Adrenal gland (tissue), 12 donors: ENCODE measurements around the gene GHR. TPM values are rescaled to one million over a fixed set of nuclear protein-coding genes. Genes with fewer than 3 reads are reported as not detected.

Experiments
- DNase-seq, 7 donors: peaks; one replicate each; pipeline ENCODE4 v3.0.0-alpha.2; 2019 to 2020
- H3K27ac ChIP-seq, 5 donors: fragments of 200-600 bp; sonication (generic) in 4 of 5; 1 replicate in 3 of 5; 2 replicates in 2 of 5; pipeline versions ENCODE4 v1.5.1 to v1.8.0; 2016 to 2020; ENCODE audit warnings: mild to moderate bottlenecking in 1 of 5
- H3K27me3 ChIP-seq: fragments of 200-600 bp; 2 replicates; pipeline ENCODE4 v1.8.0; 2021
- H3K36me3 ChIP-seq, 2 donors: fragments of 200-600 bp; replicated peaks in 1 of 2; 1 replicate in 1 of 2; 2 replicates in 1 of 2; pipeline versions ENCODE4 v1.5.1 to v1.8.0; 2018 to 2022
- H3K4me1 ChIP-seq, 2 donors: fragments of 200-600 bp; replicated peaks in 1 of 2; 1 replicate in 1 of 2; 2 replicates in 1 of 2; pipeline versions ENCODE4 v1.5.1 to v1.8.0; 2018 to 2021
- H3K4me3 ChIP-seq, 4 donors: fragments of 200-600 bp; sonication (generic) in 3 of 4; one replicate each; pipeline ENCODE4 v1.5.1; 2016 to 2018
- H3K9me3 ChIP-seq, 3 donors: fragments of 200-600 bp; sonication (generic) in 1 of 3; replicated peaks in 1 of 3; 1 replicate in 2 of 3; 2 replicates in 1 of 3; pipeline versions ENCODE4 v1.5.1 to v1.8.0; 2016 to 2021
- POLR2A ChIP-seq, 2 donors: fragments of 450-650 bp; IDR thresholded peaks; one replicate each; pipeline ENCODE4 v1.6.1; 2017; ENCODE audit warnings: antibody characterized with exemption in 2 of 2, mild to moderate bottlenecking in 2 of 2, moderate library complexity in 1 of 2
- WGBS, 4 donors: extraction: QIAGEN DNeasy Blood & Tissue Kit in 2 of 4; methylation state at CpG; one replicate each; pipeline versions ENCODE4 v1.1.5 to v1.1.7; 2013 to 2017; 5-methylcytosine and 5-hydroxymethylcytosine counted together
- intact Hi-C, 2 donors: fragments of 100-400 bp; cut with DNase I; formaldehyde crosslinking; loops; one replicate each; pipeline versions ENCODE4 v1.14.1 to v1.15.0; 2022 to 2023
- polyA plus RNA-seq, 3 donors: library from polyadenylated mRNA; stranded (reverse); fragments of 200-250 nt in 2 of 3; fragments of 350-450 nt in 1 of 3; fragmentation: Illumina TruSeq in 1 of 3; extraction: RNeasy Lipid Tissue Mini Kit (QIAGEN cat#74804) in 1 of 3; gene quantifications; one replicate each; pipeline ENCODE4 v1.2.3, GENCODE V29; 2013 to 2014
- total RNA-seq, 9 donors: library from RNA; depleted of rRNA in 4 of 9; stranded (reverse); fragments of >200 nt in 4 of 9; fragments of 120-200 nt in 1 of 9; fragmentation: NEBNext Ultra II Directional in 1 of 9; extraction: Animal tissue kit (Norgen Biotek cat#: 25700) in 1 of 9; gene quantifications; one replicate each; pipeline versions ENCODE4 v1.1.0 to v1.2.4, GENCODE V29; 2013 to 2023
- TF ChIP-seq, protein P1 (sequence below), 6 experiments: fragments of 450-650 bp in 4 of 6; fragments of 200-600 bp in 2 of 6; sonication (generic) in 1 of 6; IDR thresholded peaks; 1 replicate in 5 of 6; 2 replicates in 1 of 6; pipeline versions ENCODE4 v1.5.1 to v1.8.0; 2016 to 2021; ENCODE audit warnings: antibody characterized with exemption in 6 of 6, mild to moderate bottlenecking in 2 of 6, moderate library complexity in 1 of 6
- donor health status: healthy with polysubstance abuse.
- donor health status: Bipolar disorder and iron deficiency.
- donor health status: DM: yes; HTN: yes; CAD: no.
- donor health status: DM: no; HTN: no; CAD: no.
- donor health status: DM: no; HTN: no; CAD: no.
- donor health status: DM: yes; HTN: yes; CAD: no.

GHR gene
- total and polyA plus RNA-seq, 12 donors, result 2.9 to 17.1 (median 10.5) TPM

- no peaks in the 10 kb centered on the region for H3K4me1 ChIP-seq
- 62 to 89% (median 73%) methylated on average over 5 of the region's 5 CpGs for WGBS, 4 donors
- no peak for TF ChIP-seq POLR2A (IDR thresholded peaks at IDR 0.05)
- TF ChIP-seq, protein P1, sequence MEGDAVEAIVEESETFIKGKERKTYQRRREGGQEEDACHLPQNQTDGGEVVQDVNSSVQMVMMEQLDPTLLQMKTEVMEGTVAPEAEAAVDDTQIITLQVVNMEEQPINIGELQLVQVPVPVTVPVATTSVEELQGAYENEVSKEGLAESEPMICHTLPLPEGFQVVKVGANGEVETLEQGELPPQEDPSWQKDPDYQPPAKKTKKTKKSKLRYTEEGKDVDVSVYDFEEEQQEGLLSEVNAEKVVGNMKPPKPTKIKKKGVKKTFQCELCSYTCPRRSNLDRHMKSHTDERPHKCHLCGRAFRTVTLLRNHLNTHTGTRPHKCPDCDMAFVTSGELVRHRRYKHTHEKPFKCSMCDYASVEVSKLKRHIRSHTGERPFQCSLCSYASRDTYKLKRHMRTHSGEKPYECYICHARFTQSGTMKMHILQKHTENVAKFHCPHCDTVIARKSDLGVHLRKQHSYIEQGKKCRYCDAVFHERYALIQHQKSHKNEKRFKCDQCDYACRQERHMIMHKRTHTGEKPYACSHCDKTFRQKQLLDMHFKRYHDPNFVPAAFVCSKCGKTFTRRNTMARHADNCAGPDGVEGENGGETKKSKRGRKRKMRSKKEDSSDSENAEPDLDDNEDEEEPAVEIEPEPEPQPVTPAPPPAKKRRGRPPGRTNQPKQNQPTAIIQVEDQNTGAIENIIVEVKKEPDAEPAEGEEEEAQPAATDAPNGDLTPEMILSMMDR (IDR thresholded peaks at IDR 0.05), result no peak
Observed at GRCh38 chr5:42751044-42751443, 327.8 kb downstream of the GHR start.

DNA sequence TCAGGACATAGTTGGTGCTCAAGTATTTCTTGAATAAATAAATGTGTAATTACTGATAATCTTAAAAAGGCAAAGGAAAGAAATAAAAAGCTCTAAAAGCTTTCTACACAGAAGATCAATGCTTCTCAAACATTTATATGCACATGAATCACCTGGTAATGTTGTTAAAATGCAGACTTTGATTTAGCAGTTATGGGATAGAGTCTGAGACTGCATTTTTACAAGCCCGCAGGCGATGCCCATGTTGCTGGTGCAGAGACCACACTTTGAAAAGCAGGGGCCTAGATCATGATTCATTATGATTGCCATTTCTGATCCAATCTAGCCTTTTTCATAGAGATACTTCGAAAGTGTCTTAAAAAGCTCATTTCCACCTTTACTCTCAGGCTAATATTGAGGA is 329.9 kb downstream of the GHR start:
- no peaks in the 10 kb centered on the region for H3K9me3 ChIP-seq
- intact Hi-C loops, result no loop called here
- no peaks in the 10 kb centered on the region for H3K27me3 ChIP-seq
- H3K27ac ChIP-seq, result no peak overlapping the region
- no peaks in the 10 kb centered on the region for H3K36me3 ChIP-seq
- TF ChIP-seq POLR2A (IDR thresholded peaks at IDR 0.05), result no peak
- TF ChIP-seq, protein P1 (IDR thresholded peaks at IDR 0.05), result no peak
- H3K4me1 ChIP-seq, result peaks cover 0 to 9% of the 10 kb centered on the region in 2 donors
- 88 to 94% (median 92%) methylated on average over 3 of the region's 3 CpGs for WGBS, 4 donors
- H3K4me3 ChIP-seq, result no peak overlapping the region
- no peak for DNase-seq

More at GRCh38 chr5:42751044-42751443, 327.8 kb downstream of the GHR start:
- Histone ChIP-seq H3K27ac (no peak overlapping the region), H3K4me3 (no peak overlapping the region), H3K36me3 (no peaks in the 10 kb centered on the region), H3K9me3 (no peaks in the 10 kb centered on the region), H3K27me3 (no peaks in the 10 kb centered on the region)
- DNase-seq, result no peak
- intact Hi-C loops, result no loop called here

GRCh38 chr5:42756606-42757601 is 333.7 kb downstream of the GHR start, which contains the start of gene CCDC152:
TSS of gene CCDC152 (plus strand) at chr5:42756818. CDS start at chr5:42759122, 2,304 bp downstream.
- H3K27ac ChIP-seq, result no peak within 1 kb of the TSS
- no peaks in the 10 kb centered on the region for H3K27me3 ChIP-seq
- H3K36me3 ChIP-seq, result no peaks in the 10 kb centered on the region
- H3K4me1 ChIP-seq, result peaks cover 0 to 9% of the 10 kb centered on the region in 2 donors
- intact Hi-C loops, result no loop called here
- DNase-seq, result peak in 5 of 7 donors; percentile 8 to 62 (median 19)
- TF ChIP-seq, protein P1 (IDR thresholded peaks at IDR 0.05), result no peak
- no peak for TF ChIP-seq POLR2A (IDR thresholded peaks at IDR 0.05)
- H3K4me3 ChIP-seq, result peak within 1 kb of the TSS in 1 of 4 donors; percentile 34
- 22 to 32% (median 25%) methylated on average over 35 of the region's 35 CpGs for WGBS, 4 donors
- no peaks in the 10 kb centered on the region for H3K9me3 ChIP-seq

DNA sequence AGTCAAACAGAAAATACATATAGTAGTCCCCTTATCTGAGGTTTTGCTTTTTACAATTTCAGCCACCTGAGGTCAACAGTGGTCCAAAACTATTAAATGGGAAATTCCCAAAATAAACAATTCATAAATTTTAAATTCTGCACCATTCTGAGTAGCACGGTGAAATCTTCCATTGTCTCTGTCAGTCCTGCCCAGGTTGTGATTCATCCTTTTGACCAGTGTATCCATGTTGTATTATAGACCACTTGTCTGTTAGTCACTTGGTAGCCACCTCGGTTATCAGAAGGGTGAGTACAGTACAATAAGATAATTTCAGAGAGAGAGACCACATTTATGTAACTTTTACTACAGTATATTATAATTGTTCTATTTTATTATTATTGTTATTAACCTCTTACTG is 336.2 kb downstream of the GHR start:
- peaks cover 0 to 9% of the 10 kb centered on the region in 2 donors for H3K4me1 ChIP-seq
- no peaks in the 10 kb centered on the region for H3K27me3 ChIP-seq
- no peak overlapping the region for H3K27ac ChIP-seq
- 77 to 89% (median 81%) methylated on average over 2 of the region's 2 CpGs for WGBS, 4 donors
- intact Hi-C loops, result no loop called here
- no peak overlapping the region for H3K4me3 ChIP-seq
- H3K36me3 ChIP-seq, result no peaks in the 10 kb centered on the region
- TF ChIP-seq, protein P1 (IDR thresholded peaks at IDR 0.05), result no peak
- H3K9me3 ChIP-seq, result no peaks in the 10 kb centered on the region
- DNase-seq, result no peak
